ENCODE measurements around the gene PTPRU. TPM values are rescaled to one million over a fixed set of nuclear protein-coding genes. Genes with fewer than 3 reads are reported as not detected.

The PTPRU gene
- total RNA-seq, 1 donor from 2014 or later, result 37.3 TPM

GRCh38 chr1:29209173-29209572 is 27.1 kb upstream of the PTPRU start:
- H3K4me1 ChIP-seq, result no peaks in the 10 kb centered on the region
- peaks cover 0 to 32% of the 10 kb centered on the region in 2 donors for H3K36me3 ChIP-seq
- no peak overlapping the region for H3K27ac ChIP-seq
- H3K27me3 ChIP-seq, result no peaks in the 10 kb centered on the region
- TF ChIP-seq CTCF (IDR thresholded peaks at IDR 0.05) (no peak), POLR2A (IDR thresholded peaks at IDR 0.05) (no peak), POLR2AphosphoS5 (IDR thresholded peaks at IDR 0.05; ENCODE audit: insufficient read depth in 1 of 2, low read depth in 1 of 2) (no peak)
- no peaks in the 10 kb centered on the region for H3K9me3 ChIP-seq
- intact Hi-C loops (cut with DNase I), result loop anchor here (10.0 kb wide), 1 partner anchor 164 kb away; no protein-coding TSS in a partner anchor
- no peak overlapping the region for H3K4me3 ChIP-seq
- no peak for DNase-seq (ENCODE audit: extremely low spot score in 2 of 2)

GRCh38 chr1:29210278-29211085 is 25.8 kb upstream of the PTPRU start:
- Histone ChIP-seq H3K27ac (no peak overlapping the region), H3K36me3 (peaks cover 0 to 39% of the 10 kb centered on the region in 2 donors), H3K9me3 (no peaks in the 10 kb centered on the region), H3K4me1 (no peaks in the 10 kb centered on the region), H3K27me3 (no peaks in the 10 kb centered on the region), H3K4me3 (no peak overlapping the region)
- no peak for DNase-seq (ENCODE audit: extremely low spot score in 2 of 2)
- TF ChIP-seq CTCF (IDR thresholded peaks at IDR 0.05) (no peak), POLR2AphosphoS5 (IDR thresholded peaks at IDR 0.05; ENCODE audit: insufficient read depth in 1 of 2, low read depth in 1 of 2) (no peak), POLR2A (IDR thresholded peaks at IDR 0.05) (no peak)
- intact Hi-C loops (cut with DNase I), result no loop called here

- H3K4me3 ChIP-seq, result no peak overlapping the region
- no peak for DNase-seq (ENCODE audit: extremely low spot score in 2 of 2)
- H3K36me3 ChIP-seq, result peaks cover 0 to 36% of the 10 kb centered on the region in 2 donors
- no peaks in the 10 kb centered on the region for H3K9me3 ChIP-seq
- H3K27me3 ChIP-seq, result no peaks in the 10 kb centered on the region
- intact Hi-C loops (cut with DNase I), result no loop called here
- no peak for TF ChIP-seq CTCF (IDR thresholded peaks at IDR 0.05)
- no peak for TF ChIP-seq POLR2AphosphoS5 (IDR thresholded peaks at IDR 0.05; ENCODE audit: insufficient read depth in 1 of 2, low read depth in 1 of 2)
- TF ChIP-seq POLR2A (IDR thresholded peaks at IDR 0.05), result no peak
- H3K4me1 ChIP-seq, result no peaks in the 10 kb centered on the region
- no peak overlapping the region for H3K27ac ChIP-seq
These were observed 25.0 kb upstream of the PTPRU start for GRCh38 chr1:29211086-29212030.

- TF ChIP-seq POLR2A (IDR thresholded peaks at IDR 0.05), result no peak
- no peak for TF ChIP-seq CTCF (IDR thresholded peaks at IDR 0.05)
- no peak for TF ChIP-seq POLR2AphosphoS5 (IDR thresholded peaks at IDR 0.05; ENCODE audit: insufficient read depth in 1 of 2, low read depth in 1 of 2)
- H3K9me3 ChIP-seq, result no peaks in the 10 kb centered on the region
- H3K27ac ChIP-seq, result no peak overlapping the region
- intact Hi-C loops (cut with DNase I), result no loop called here
- H3K36me3 ChIP-seq, result peaks cover 0 to 30% of the 10 kb centered on the region in 2 donors
- H3K27me3 ChIP-seq, result no peaks in the 10 kb centered on the region
- H3K4me3 ChIP-seq, result no peak overlapping the region
- DNase-seq (ENCODE audit: extremely low spot score in 2 of 2), result no peak
- no peaks in the 10 kb centered on the region for H3K4me1 ChIP-seq
These were observed 23.3 kb upstream of the PTPRU start for GRCh38 chr1:29213055-29213454.

Data from vagina (tissue), 2 donors.